ENCODE results near the gene CLIP4. TPM values are rescaled to one million over a fixed set of nuclear protein-coding genes. Genes with fewer than 3 reads are reported as not detected.

CLIP4 gene
- total RNA-seq, 1 donor from 2014 or later = 102 TPM

DNA sequence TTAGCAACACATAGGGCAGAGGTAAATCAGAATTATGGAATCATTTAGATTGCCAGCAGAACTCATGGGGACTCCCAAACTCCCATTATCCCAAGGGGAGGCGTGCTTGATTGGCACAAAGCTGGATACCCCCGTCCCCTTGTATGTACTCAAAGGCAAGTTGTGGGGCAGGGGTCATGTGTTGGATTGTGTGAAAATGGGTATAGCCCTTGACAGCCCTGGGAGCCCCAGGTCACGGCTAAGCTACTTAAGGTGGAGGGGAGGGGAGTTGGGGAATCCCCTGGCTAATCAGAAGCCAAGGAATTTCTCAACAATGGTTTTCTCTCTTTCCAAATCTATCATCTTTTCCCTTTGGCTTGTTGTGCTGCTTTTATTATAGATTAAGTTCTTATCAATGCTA lies 32.7 kb downstream of the CLIP4 start:
- FAIRE-seq (no peak), DNase-seq (ENCODE audit: low read depth) (no peak)
- Histone ChIP-seq H3K27me3 (ENCODE audit: control insufficient read depth, insufficient read depth, low read length) (no peaks in the 10 kb centered on the region), H3K4me3 (ENCODE audit: low read depth, low read length) (no peak overlapping the region), H3K36me3 (ENCODE audit: control insufficient read depth, insufficient read depth, low read length) (peaks cover 13% of the 10 kb centered on the region)
- TF ChIP-seq, protein P1, sequence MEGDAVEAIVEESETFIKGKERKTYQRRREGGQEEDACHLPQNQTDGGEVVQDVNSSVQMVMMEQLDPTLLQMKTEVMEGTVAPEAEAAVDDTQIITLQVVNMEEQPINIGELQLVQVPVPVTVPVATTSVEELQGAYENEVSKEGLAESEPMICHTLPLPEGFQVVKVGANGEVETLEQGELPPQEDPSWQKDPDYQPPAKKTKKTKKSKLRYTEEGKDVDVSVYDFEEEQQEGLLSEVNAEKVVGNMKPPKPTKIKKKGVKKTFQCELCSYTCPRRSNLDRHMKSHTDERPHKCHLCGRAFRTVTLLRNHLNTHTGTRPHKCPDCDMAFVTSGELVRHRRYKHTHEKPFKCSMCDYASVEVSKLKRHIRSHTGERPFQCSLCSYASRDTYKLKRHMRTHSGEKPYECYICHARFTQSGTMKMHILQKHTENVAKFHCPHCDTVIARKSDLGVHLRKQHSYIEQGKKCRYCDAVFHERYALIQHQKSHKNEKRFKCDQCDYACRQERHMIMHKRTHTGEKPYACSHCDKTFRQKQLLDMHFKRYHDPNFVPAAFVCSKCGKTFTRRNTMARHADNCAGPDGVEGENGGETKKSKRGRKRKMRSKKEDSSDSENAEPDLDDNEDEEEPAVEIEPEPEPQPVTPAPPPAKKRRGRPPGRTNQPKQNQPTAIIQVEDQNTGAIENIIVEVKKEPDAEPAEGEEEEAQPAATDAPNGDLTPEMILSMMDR (IDR thresholded peaks at IDR 0.05; ENCODE audit: insufficient read depth, low read length, severe bottlenecking) = no peak

DNA sequence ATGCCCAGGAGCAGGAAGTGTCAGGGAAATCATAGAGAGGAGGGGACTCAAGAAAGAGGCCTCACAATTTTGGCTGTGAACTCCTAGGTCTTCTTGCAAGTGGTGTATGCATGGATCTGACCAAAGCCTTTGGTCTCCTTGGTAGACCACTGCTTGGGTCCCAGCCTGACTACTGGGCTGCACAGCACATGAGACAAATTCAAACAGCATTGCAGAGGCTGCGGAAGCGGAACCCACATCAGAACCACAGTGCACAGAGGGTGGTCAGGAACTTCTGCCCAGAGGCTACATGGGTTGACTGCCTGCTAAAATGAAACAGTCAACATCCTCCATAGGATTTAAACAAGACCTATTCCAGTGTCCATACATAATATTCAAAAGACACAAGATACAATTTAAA lies 39.4 kb downstream of the CLIP4 start:
- TF ChIP-seq, protein P1 (IDR thresholded peaks at IDR 0.05; ENCODE audit: insufficient read depth, low read length, severe bottlenecking) = no peak
- Histone ChIP-seq H3K4me3 (ENCODE audit: low read depth, low read length) (no peak overlapping the region), H3K27me3 (ENCODE audit: control insufficient read depth, insufficient read depth, low read length) (no peaks in the 10 kb centered on the region), H3K36me3 (ENCODE audit: control insufficient read depth, insufficient read depth, low read length) (peaks cover 21% of the 10 kb centered on the region)
- DNase-seq (ENCODE audit: low read depth) = no peak
- FAIRE-seq = no peak

GRCh38 chr2:29155578-29155977 lies 40.4 kb downstream of the CLIP4 start:
- TF ChIP-seq, protein P1 (IDR thresholded peaks at IDR 0.05; ENCODE audit: insufficient read depth, low read length, severe bottlenecking) = no peak
- H3K36me3 ChIP-seq (ENCODE audit: control insufficient read depth, insufficient read depth, low read length) = peaks cover 23% of the 10 kb centered on the region
- FAIRE-seq (no peak), DNase-seq (ENCODE audit: low read depth) (no peak)
- no peak overlapping the region for H3K4me3 ChIP-seq (ENCODE audit: low read depth, low read length)
- H3K27me3 ChIP-seq (ENCODE audit: control insufficient read depth, insufficient read depth, low read length) = no peaks in the 10 kb centered on the region

- TF ChIP-seq, protein P1 (IDR thresholded peaks at IDR 0.05; ENCODE audit: insufficient read depth, low read length, severe bottlenecking) = no peak
- DNase-seq (ENCODE audit: low read depth) (no peak), FAIRE-seq (no peak)
- Histone ChIP-seq H3K36me3 (ENCODE audit: control insufficient read depth, insufficient read depth, low read length) (peaks cover 25% of the 10 kb centered on the region), H3K27me3 (ENCODE audit: control insufficient read depth, insufficient read depth, low read length) (no peaks in the 10 kb centered on the region), H3K4me3 (ENCODE audit: low read depth, low read length) (no peak overlapping the region)
These were observed 41.9 kb downstream of the CLIP4 start for GRCh38 chr2:29157131-29157530.

- FAIRE-seq (no peak), DNase-seq (ENCODE audit: low read depth) (no peak)
- Histone ChIP-seq H3K27me3 (ENCODE audit: control insufficient read depth, insufficient read depth, low read length) (no peaks in the 10 kb centered on the region), H3K36me3 (ENCODE audit: control insufficient read depth, insufficient read depth, low read length) (peaks cover 19% of the 10 kb centered on the region), H3K4me3 (ENCODE audit: low read depth, low read length) (no peak overlapping the region)
- TF ChIP-seq, protein P1 (IDR thresholded peaks at IDR 0.05; ENCODE audit: insufficient read depth, low read length, severe bottlenecking) = no peak
These were observed 43.9 kb downstream of the CLIP4 start for GRCh38 chr2:29159125-29159524.

- Histone ChIP-seq H3K27me3 (ENCODE audit: control insufficient read depth, insufficient read depth, low read length) (no peaks in the 10 kb centered on the region), H3K36me3 (ENCODE audit: control insufficient read depth, insufficient read depth, low read length) (peaks cover 14% of the 10 kb centered on the region), H3K4me3 (ENCODE audit: low read depth, low read length) (no peak overlapping the region)
- DNase-seq (ENCODE audit: low read depth) = no peak
- TF ChIP-seq, protein P1 (IDR thresholded peaks at IDR 0.05; ENCODE audit: insufficient read depth, low read length, severe bottlenecking) = no peak
- FAIRE-seq = no peak
These were observed 45.0 kb downstream of the CLIP4 start for GRCh38 chr2:29160184-29160583.
